ENCODE results near the gene OPALIN.
A peak's percentile ranks its signal among the peaks of the same experiment; 100 is the strongest.
"Not testable (repeated sequence)": the region's sequence is repeated elsewhere in the genome, so short reads cannot be mapped to it uniquely, and the experiment has no call there.

The OPALIN gene

GRCh38 chr10:96310321-96310669, 48.5 kb downstream of the OPALIN start:
- DNase-seq (ENCODE audit: low read depth, low spot score) = no peak
- no peak for TF ChIP-seq POLR2AphosphoS5 (IDR thresholded peaks at IDR 0.05; ENCODE audit: borderline replicate concordance, low read depth, low read length)
- no peak for TF ChIP-seq FOXP2 (optimal IDR thresholded peaks at IDR 0.05; ENCODE audit: control extremely low read depth, extremely low read length, insufficient read depth)
- TF ChIP-seq EZH2 (IDR thresholded peaks at IDR 0.05) = no peak
- H3K4me3 ChIP-seq = no peak overlapping the region
- H3K9ac ChIP-seq (ENCODE audit: insufficient read length) = no peak overlapping the region
- no peaks in the 10 kb centered on the region for H3K9me3 ChIP-seq (ENCODE audit: low read depth, low read length)
- H3K27ac ChIP-seq = no peak overlapping the region
- no peaks in the 10 kb centered on the region for H3K36me3 ChIP-seq (ENCODE audit: insufficient read depth, low read length)

GRCh38 chr10:96309628-96310320, 49.0 kb downstream of the OPALIN start:
- DNase-seq (ENCODE audit: low read depth, low spot score) = no peak
- H3K9ac ChIP-seq (ENCODE audit: insufficient read length) = no peak overlapping the region
- H3K9me3 ChIP-seq (ENCODE audit: low read depth, low read length) = no peaks in the 10 kb centered on the region
- no peak for TF ChIP-seq POLR2AphosphoS5 (IDR thresholded peaks at IDR 0.05; ENCODE audit: borderline replicate concordance, low read depth, low read length)
- H3K27ac ChIP-seq = no peak overlapping the region
- H3K36me3 ChIP-seq (ENCODE audit: insufficient read depth, low read length) = no peaks in the 10 kb centered on the region
- H3K4me3 ChIP-seq = no peak overlapping the region

- DNase-seq (ENCODE audit: low read depth, low spot score); H3K36me3 ChIP-seq (ENCODE audit: insufficient read depth, low read length); H3K9me3 ChIP-seq (ENCODE audit: low read depth, low read length); H3K9ac ChIP-seq (ENCODE audit: insufficient read length); H3K4me3 ChIP-seq; H3K27ac ChIP-seq: not testable (repeated sequence)
These were observed 49.9 kb downstream of the OPALIN start for GRCh38 chr10:96308854-96309253.

- Histone ChIP-seq H3K27ac (peak overlapping the region; percentile 36; the same call in 1 of the 2 replicates), H3K9me3 (ENCODE audit: low read depth, low read length) (no peaks in the 10 kb centered on the region), H3K36me3 (ENCODE audit: insufficient read depth, low read length) (no peaks in the 10 kb centered on the region), H3K4me3 (no peak overlapping the region; the same call in 1 of the 2 replicates), H3K9ac (ENCODE audit: insufficient read length) (no peak overlapping the region)
- DNase-seq (ENCODE audit: low read depth, low spot score) = no peak
- no peak for TF ChIP-seq POLR2AphosphoS5 (IDR thresholded peaks at IDR 0.05; ENCODE audit: borderline replicate concordance, low read depth, low read length)
- TF ChIP-seq FOXP2 (optimal IDR thresholded peaks at IDR 0.05; ENCODE audit: control extremely low read depth, extremely low read length, insufficient read depth) = no peak
- no peak for TF ChIP-seq EZH2 (IDR thresholded peaks at IDR 0.05)
These were observed 52.3 kb downstream of the OPALIN start for GRCh38 chr10:96306516-96306915.

- Histone ChIP-seq H3K9ac (ENCODE audit: insufficient read length) (no peak overlapping the region), H3K36me3 (ENCODE audit: insufficient read depth, low read length) (no peaks in the 10 kb centered on the region), H3K4me3 (no peak overlapping the region), H3K9me3 (ENCODE audit: low read depth, low read length) (no peaks in the 10 kb centered on the region), H3K27ac (no peak overlapping the region)
- TF ChIP-seq POLR2AphosphoS5 (IDR thresholded peaks at IDR 0.05; ENCODE audit: borderline replicate concordance, low read depth, low read length) (no peak), EZH2 (IDR thresholded peaks at IDR 0.05) (no peak), FOXP2 (optimal IDR thresholded peaks at IDR 0.05; ENCODE audit: control extremely low read depth, extremely low read length, insufficient read depth) (no peak)
- DNase-seq (ENCODE audit: low read depth, low spot score) = no peak
These were observed 53.8 kb downstream of the OPALIN start for GRCh38 chr10:96305019-96305418.

- Histone ChIP-seq H3K36me3 (ENCODE audit: insufficient read depth, low read length) (no peaks in the 10 kb centered on the region), H3K9me3 (ENCODE audit: low read depth, low read length) (no peaks in the 10 kb centered on the region), H3K27ac (no peak within 1 kb of the TSS), H3K9ac (ENCODE audit: insufficient read length) (no peak within 1 kb of the TSS), H3K4me3 (no peak within 1 kb of the TSS)
- no peak for DNase-seq (ENCODE audit: low read depth, low spot score)
- no peak for TF ChIP-seq FOXP2 (optimal IDR thresholded peaks at IDR 0.05; ENCODE audit: control extremely low read depth, extremely low read length, insufficient read depth)
These were observed 54.6 kb downstream of the OPALIN start, which contains the start of gene DNTT for GRCh38 chr10:96304230-96304629. TSS of gene DNTT (plus strand) at chr10:96304434. CDS start at chr10:96304498, 64 bp downstream.

- H3K9ac ChIP-seq (ENCODE audit: insufficient read length) = no peak overlapping the region
- H3K27ac ChIP-seq = no peak overlapping the region
- H3K36me3 ChIP-seq (ENCODE audit: insufficient read depth, low read length) = no peaks in the 10 kb centered on the region
- H3K9me3 ChIP-seq (ENCODE audit: low read depth, low read length) = no peaks in the 10 kb centered on the region
- no peak overlapping the region for H3K4me3 ChIP-seq
- no peak for DNase-seq (ENCODE audit: low read depth, low spot score)
- TF ChIP-seq EZH2 (IDR thresholded peaks at IDR 0.05) (no peak), FOXP2 (optimal IDR thresholded peaks at IDR 0.05; ENCODE audit: control extremely low read depth, extremely low read length, insufficient read depth) (no peak), POLR2AphosphoS5 (IDR thresholded peaks at IDR 0.05; ENCODE audit: borderline replicate concordance, low read depth, low read length) (no peak)
These were observed 57.2 kb downstream of the OPALIN start for GRCh38 chr10:96301616-96302015.

- TF ChIP-seq EZH2 (IDR thresholded peaks at IDR 0.05) = no peak
- no peak for TF ChIP-seq POLR2AphosphoS5 (IDR thresholded peaks at IDR 0.05; ENCODE audit: borderline replicate concordance, low read depth, low read length)
- no peak for TF ChIP-seq FOXP2 (optimal IDR thresholded peaks at IDR 0.05; ENCODE audit: control extremely low read depth, extremely low read length, insufficient read depth)
- Histone ChIP-seq H3K36me3 (ENCODE audit: insufficient read depth, low read length) (no peaks in the 10 kb centered on the region), H3K27ac (no peak overlapping the region), H3K9me3 (ENCODE audit: low read depth, low read length) (no peaks in the 10 kb centered on the region), H3K9ac (ENCODE audit: insufficient read length) (no peak overlapping the region), H3K4me3 (no peak overlapping the region)
- DNase-seq (ENCODE audit: low read depth, low spot score) = no peak
These were observed 59.4 kb downstream of the OPALIN start for GRCh38 chr10:96299383-96299782.

GRCh38 chr10:96298362-96298761, 60.4 kb downstream of the OPALIN start:
- Histone ChIP-seq H3K9ac (ENCODE audit: insufficient read length) (no peak overlapping the region), H3K9me3 (ENCODE audit: low read depth, low read length) (no peaks in the 10 kb centered on the region), H3K36me3 (ENCODE audit: insufficient read depth, low read length) (no peaks in the 10 kb centered on the region), H3K4me3 (no peak overlapping the region), H3K27ac (no peak overlapping the region)
- TF ChIP-seq FOXP2 (optimal IDR thresholded peaks at IDR 0.05; ENCODE audit: control extremely low read depth, extremely low read length, insufficient read depth) (no peak), POLR2AphosphoS5 (IDR thresholded peaks at IDR 0.05; ENCODE audit: borderline replicate concordance, low read depth, low read length) (no peak), EZH2 (IDR thresholded peaks at IDR 0.05) (no peak)
- DNase-seq (ENCODE audit: low read depth, low spot score) = no peak

Measured in SK-N-MC (cell line).